Calu3 (cell line): ENCODE measurements around the gene PRPS2. TPM values are rescaled to one million over a fixed set of nuclear protein-coding genes. Genes with fewer than 3 reads are reported as not detected.

Source experiments
- BruUV-seq: library from RNA; stranded (reverse); fragments of 400-500 nt; replicated peaks from 2 replicates; lab custom pipeline; 2021; lab: Mats Ljungman, UMichigan
- CTCF ChIA-PET: fragments of 300-600 bp; sonication (Branson Sonifier 250); formaldehyde crosslinking; loops from one replicate; lab custom pipeline; 2022; ENCODE audit warnings: antibody characterized with exemption; lab: Charles Lee
- DNase-seq: peaks from one replicate; pipeline ENCODE4 v3.0.0; 2022
- H3K27ac Mint-ChIP-seq: one replicate; pipeline ENCODE4 v1.8.0; 2022; ENCODE audit warnings: mixed read lengths; ENCODE audit not compliant: unreplicated experiment
- H3K27me3 Mint-ChIP-seq: one replicate; pipeline ENCODE4 v1.8.0; 2022; ENCODE audit warnings: mixed read lengths; ENCODE audit not compliant: unreplicated experiment
- H3K36me3 Mint-ChIP-seq: one replicate; pipeline ENCODE4 v1.8.0; 2022; ENCODE audit warnings: mild to moderate bottlenecking, moderate library complexity, mixed read lengths; ENCODE audit not compliant: insufficient read depth, unreplicated experiment
- H3K4me1 Mint-ChIP-seq: one replicate; pipeline ENCODE4 v1.8.0; 2022; ENCODE audit warnings: mild to moderate bottlenecking, low read depth, mixed read lengths; ENCODE audit not compliant: unreplicated experiment
- H3K4me3 Mint-ChIP-seq: one replicate; pipeline ENCODE4 v1.8.0; 2022; ENCODE audit warnings: mild to moderate bottlenecking, low read depth, moderate library complexity, mixed read lengths; ENCODE audit not compliant: unreplicated experiment
- H3K9me3 Mint-ChIP-seq: one replicate; pipeline ENCODE4 v1.8.0; 2022; ENCODE audit warnings: low read depth, mixed read lengths; ENCODE audit not compliant: unreplicated experiment
- intact Hi-C: fragments of 100-400 bp; cut with micrococcal nuclease; formaldehyde crosslinking; loops from one replicate; pipeline ENCODE4 v1.10.0; 2022; ENCODE audit not compliant: unreplicated experiment
- total RNA-seq: library from RNA; stranded (reverse); gene quantifications from 2 replicates; pipeline ENCODE4 v1.2.3, GENCODE V29; 2022
- TF ChIP-seq, protein P1 (sequence below): fragments of 200-600 bp; IDR thresholded peaks from one replicate; pipeline ENCODE4 v1.8.0; 2022; ENCODE audit warnings: antibody characterized with exemption; ENCODE audit not compliant: unreplicated experiment

PRPS2 gene
- total RNA-seq, 1 experiment from 2014 or later = 102 TPM

DNA sequence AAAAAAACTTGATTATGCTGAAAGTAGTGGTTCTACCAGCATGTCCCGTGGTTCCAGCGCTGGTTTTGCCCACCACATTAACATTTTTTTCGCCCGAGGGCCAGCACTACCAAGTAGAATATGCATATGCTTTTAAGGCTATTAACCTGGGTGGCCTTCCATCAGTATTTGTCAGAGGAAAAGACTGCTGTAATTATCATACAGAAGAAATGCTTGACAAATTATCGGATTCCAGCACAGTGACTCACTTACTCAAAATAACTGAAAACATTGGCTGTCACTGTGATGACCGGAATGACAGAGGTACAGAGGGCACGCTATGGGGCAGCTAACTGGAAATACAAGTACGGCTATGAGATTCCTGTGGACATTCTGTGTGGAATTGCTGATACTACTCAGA, 34.6 kb downstream of the PRPS2 start:
- no peak overlapping the region for H3K4me3 Mint-ChIP-seq
- H3K9me3 Mint-ChIP-seq = no peaks in the 10 kb centered on the region
- intact Hi-C loops = loop anchor here (5.0 to 10.0 kb wide), 2 partner anchors 66 to 669 kb away; no protein-coding TSS in a partner anchor
- peaks cover 5% of the 10 kb centered on the region for H3K36me3 Mint-ChIP-seq
- DNase-seq = peak; percentile 63
- TF ChIP-seq, protein P1, sequence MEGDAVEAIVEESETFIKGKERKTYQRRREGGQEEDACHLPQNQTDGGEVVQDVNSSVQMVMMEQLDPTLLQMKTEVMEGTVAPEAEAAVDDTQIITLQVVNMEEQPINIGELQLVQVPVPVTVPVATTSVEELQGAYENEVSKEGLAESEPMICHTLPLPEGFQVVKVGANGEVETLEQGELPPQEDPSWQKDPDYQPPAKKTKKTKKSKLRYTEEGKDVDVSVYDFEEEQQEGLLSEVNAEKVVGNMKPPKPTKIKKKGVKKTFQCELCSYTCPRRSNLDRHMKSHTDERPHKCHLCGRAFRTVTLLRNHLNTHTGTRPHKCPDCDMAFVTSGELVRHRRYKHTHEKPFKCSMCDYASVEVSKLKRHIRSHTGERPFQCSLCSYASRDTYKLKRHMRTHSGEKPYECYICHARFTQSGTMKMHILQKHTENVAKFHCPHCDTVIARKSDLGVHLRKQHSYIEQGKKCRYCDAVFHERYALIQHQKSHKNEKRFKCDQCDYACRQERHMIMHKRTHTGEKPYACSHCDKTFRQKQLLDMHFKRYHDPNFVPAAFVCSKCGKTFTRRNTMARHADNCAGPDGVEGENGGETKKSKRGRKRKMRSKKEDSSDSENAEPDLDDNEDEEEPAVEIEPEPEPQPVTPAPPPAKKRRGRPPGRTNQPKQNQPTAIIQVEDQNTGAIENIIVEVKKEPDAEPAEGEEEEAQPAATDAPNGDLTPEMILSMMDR = no peak
- no TSS peak for BruUV-seq
- CTCF ChIA-PET = no interaction called here
- no peaks in the 10 kb centered on the region for H3K27me3 Mint-ChIP-seq
- peaks cover 22% of the 10 kb centered on the region for H3K4me1 Mint-ChIP-seq
- peak overlapping the region; percentile 81 for H3K27ac Mint-ChIP-seq

DNA sequence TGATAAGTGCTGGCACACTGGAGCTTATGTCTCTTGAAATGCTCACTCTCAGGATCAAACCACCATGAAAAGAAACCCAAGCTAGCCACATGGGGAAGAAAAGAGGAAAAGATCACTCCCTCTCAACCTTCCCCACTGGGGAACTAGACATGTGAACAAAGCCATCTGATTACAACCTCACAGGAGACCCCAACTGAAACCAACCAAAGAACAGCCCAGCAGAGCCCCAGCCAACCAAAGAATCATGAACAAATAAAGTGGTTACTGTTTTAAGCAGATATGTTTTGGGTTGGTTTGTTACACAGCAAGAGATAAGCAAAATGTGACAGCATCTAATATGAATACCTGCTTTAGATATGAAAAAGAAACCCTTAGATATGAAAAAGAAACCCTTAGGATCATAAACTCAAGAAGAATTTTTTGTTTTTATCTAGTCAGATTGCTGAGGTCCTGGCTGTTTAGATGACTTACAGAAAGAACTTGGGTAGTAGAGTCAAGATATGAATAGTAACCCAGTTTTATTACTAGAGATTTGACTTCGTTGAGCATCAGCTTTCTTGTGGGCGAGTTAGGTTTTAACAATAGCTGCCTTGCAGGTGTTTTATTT, 52.0 kb downstream of the PRPS2 start:
- intact Hi-C loops = no loop called here
- Mint-ChIP-seq H3K36me3 (no peaks in the 10 kb centered on the region), H3K27me3 (no peaks in the 10 kb centered on the region), H3K4me1 (no peaks in the 10 kb centered on the region), H3K27ac (no peak overlapping the region), H3K4me3 (no peak overlapping the region), H3K9me3 (no peaks in the 10 kb centered on the region)
- BruUV-seq = no TSS peak
- no peak for DNase-seq
- TF ChIP-seq, protein P1 = no peak
- CTCF ChIA-PET = interaction anchor here (0.7 kb wide), 1 partner anchor 29 kb away, joined by 4 read pairs; no protein-coding TSS in a partner anchor

DNA sequence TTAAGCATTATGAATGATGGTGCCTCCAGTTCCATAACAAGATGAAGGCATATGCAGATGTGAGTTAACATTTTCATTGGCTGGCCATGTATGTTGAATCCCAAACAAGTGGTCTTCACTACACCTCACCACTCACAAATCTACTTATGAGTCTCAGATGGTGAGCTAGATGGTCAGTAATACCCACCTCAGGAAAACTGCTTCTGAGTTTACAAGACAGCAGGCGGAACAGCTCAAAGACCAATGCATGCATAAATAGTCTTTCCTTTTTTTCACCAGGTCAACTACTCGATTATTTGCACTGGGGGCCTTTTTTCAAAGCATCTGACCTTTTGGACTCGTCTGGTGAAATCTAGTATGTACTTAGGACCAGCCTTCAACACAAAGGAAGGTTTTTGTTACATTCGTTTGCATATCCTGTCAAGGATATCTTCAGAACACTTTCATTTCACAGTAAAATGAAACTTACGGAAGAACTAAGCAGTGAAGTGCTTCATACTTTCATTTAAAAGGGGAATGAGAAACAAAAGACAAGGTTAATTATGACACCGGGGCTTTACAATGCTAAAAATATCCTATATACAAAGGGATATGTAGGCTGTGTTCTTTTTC, 52.6 kb downstream of the PRPS2 start:
- intact Hi-C loops = no loop called here
- CTCF ChIA-PET = interaction anchor here (0.7 kb wide), 1 partner anchor 30 kb away, joined by 4 read pairs; no protein-coding TSS in a partner anchor
- TF ChIP-seq, protein P1 = no peak
- no peak overlapping the region for H3K27ac Mint-ChIP-seq
- DNase-seq = no peak
- no peaks in the 10 kb centered on the region for H3K4me1 Mint-ChIP-seq
- no peak overlapping the region for H3K4me3 Mint-ChIP-seq
- no TSS peak for BruUV-seq
- no peaks in the 10 kb centered on the region for H3K36me3 Mint-ChIP-seq
- H3K9me3 Mint-ChIP-seq = no peaks in the 10 kb centered on the region
- H3K27me3 Mint-ChIP-seq = no peaks in the 10 kb centered on the region

DNA sequence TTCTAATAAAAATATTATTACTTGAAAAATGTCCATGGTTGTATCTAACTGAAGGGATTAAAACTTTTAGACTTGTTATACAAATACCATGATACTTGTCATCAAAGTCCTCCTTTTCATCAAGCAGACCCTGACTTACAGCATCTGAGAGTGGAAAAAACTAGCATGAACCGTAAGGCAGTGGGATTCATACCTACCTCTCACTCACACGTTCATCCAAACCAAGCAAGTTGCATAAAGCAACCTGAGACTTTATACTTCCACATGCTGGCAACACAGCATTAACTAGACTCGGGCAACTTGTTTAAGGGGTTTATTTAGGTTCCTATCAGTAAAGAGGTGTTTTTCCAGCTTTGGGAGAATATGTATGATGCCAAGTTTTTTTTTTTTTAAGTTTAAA, 53.1 kb downstream of the PRPS2 start:
- H3K27me3 Mint-ChIP-seq = no peaks in the 10 kb centered on the region
- CTCF ChIA-PET = no interaction called here
- TF ChIP-seq, protein P1 = no peak
- no peaks in the 10 kb centered on the region for H3K4me1 Mint-ChIP-seq
- no peak for DNase-seq
- no peaks in the 10 kb centered on the region for H3K9me3 Mint-ChIP-seq
- H3K27ac Mint-ChIP-seq = no peak overlapping the region
- no peak overlapping the region for H3K4me3 Mint-ChIP-seq
- no TSS peak for BruUV-seq
- H3K36me3 Mint-ChIP-seq = no peaks in the 10 kb centered on the region
- intact Hi-C loops = no loop called here
